Measurements from ENCODE around the gene CPTP. TPM values are rescaled to one million over a fixed set of nuclear protein-coding genes. Genes with fewer than 3 reads are reported as not detected.

CPTP gene
- total RNA-seq, 1 experiment from 2014 or later, result 141 TPM

DNA sequence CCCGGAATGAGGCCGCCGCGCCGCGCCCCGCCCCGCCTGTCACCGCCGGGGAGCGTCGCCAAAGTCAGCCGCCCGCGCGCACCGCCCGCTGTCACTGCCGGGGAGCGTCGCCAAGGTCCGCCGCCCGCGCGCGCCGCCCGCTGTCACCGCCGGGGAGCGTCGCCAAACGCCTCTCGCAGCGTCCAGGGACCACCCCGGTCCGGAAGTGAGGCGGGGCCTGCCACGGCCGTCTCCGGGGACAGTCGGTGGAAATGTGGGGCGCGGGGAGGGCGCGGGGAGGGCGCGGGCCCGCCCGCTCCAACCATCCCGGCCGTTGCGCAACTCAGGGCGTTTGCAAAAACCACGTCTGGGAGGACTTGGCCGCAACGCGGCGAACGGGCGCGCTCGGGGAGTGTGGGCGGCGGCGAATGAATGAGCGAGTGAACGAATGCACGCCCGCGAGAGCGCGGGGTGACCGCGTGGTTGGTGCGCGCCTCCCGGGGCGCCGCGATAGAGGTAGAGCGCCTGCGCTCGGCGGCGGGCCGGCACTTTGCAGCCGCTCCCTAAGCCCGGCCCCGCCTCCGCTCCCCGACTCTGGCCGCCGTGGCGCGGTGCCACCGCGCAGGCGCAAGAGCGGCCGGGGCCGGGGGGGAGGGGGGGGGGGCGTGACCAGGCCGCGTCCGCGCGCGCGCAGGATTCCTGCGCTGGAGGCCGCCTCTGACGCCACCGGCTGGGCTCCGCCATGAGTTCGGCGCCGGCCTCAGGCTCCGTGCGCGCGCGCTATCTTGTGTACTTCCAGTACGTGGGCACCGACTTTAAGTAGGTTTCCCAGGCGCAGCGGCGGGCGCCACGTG, 16.5 kb upstream of the CPTP start, which contains the start of the genes ACAP3 and PUSL1:
ACAP3 (minus strand) TSS at position 8 of the 833 bp plus-strand sequence. CDS start 115 bp downstream, outside the sequence.
PUSL1 (plus strand) TSS at position 675 of the 833 bp plus-strand sequence; CDS start at position 722, 47 bp downstream.
- BruUV-seq (replicated peaks), result no TSS peak
- ATAC-seq (peak; percentile 40), DNase-seq (peak; percentile 97)
- Histone ChIP-seq H3K4me3 (ENCODE audit: low read length) (peak within 1 kb of the TSS; percentile 97), H3F3A (ENCODE audit: low read length, unreplicated experiment) (no peaks in the 10 kb centered on the region), H3K27me3 (ENCODE audit: low read length) (no peaks in the 10 kb centered on the region), H3K4me1 (ENCODE audit: insufficient read depth, low read length) (peaks cover 33% of the 10 kb centered on the region), H3K9me2 (replicated peaks; ENCODE audit: low read length) (no peaks in the 10 kb centered on the region), H3K9ac (ENCODE audit: low read length) (peak within 1 kb of the TSS; percentile 93), H3K27ac (ENCODE audit: low read length) (peak within 1 kb of the TSS; percentile 78), H3K79me2 (ENCODE audit: low read length) (peaks cover 66% of the 10 kb centered on the region), H2AFZ (ENCODE audit: low read length) (peak within 1 kb of the TSS; percentile 89), H3K9me3 (ENCODE audit: low read length) (no peaks in the 10 kb centered on the region), H4K20me1 (ENCODE audit: low read length) (peaks cover 11% of the 10 kb centered on the region), H3K36me3 (ENCODE audit: low read depth, low read length) (peaks cover 15% of the 10 kb centered on the region; the same call in 1 of the 2 replicates), H3K4me2 (ENCODE audit: low read length) (peak within 1 kb of the TSS; percentile 98)
- CTCF ChIA-PET, result no interaction called here
- TF ChIP-seq EZH2phosphoT487 (IDR thresholded peaks at IDR 0.05; ENCODE audit: borderline replicate concordance, low read length) (peak; percentile 90), EZH2 (IDR thresholded peaks at IDR 0.05; ENCODE audit: low read length, unreplicated experiment) (no peak)
- TF ChIP-seq, protein P1, sequence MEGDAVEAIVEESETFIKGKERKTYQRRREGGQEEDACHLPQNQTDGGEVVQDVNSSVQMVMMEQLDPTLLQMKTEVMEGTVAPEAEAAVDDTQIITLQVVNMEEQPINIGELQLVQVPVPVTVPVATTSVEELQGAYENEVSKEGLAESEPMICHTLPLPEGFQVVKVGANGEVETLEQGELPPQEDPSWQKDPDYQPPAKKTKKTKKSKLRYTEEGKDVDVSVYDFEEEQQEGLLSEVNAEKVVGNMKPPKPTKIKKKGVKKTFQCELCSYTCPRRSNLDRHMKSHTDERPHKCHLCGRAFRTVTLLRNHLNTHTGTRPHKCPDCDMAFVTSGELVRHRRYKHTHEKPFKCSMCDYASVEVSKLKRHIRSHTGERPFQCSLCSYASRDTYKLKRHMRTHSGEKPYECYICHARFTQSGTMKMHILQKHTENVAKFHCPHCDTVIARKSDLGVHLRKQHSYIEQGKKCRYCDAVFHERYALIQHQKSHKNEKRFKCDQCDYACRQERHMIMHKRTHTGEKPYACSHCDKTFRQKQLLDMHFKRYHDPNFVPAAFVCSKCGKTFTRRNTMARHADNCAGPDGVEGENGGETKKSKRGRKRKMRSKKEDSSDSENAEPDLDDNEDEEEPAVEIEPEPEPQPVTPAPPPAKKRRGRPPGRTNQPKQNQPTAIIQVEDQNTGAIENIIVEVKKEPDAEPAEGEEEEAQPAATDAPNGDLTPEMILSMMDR (conservative IDR thresholded peaks at IDR 0.05; ENCODE audit: low read depth, low read length), result 0 out of 2 replicates have a peak, but pooled peaks have one; percentile 10
- POLR2A ChIA-PET (ENCODE audit: unreplicated experiment), result no interaction called here
- intact Hi-C loops (cut with micrococcal nuclease), result loop anchor here (2.0 kb wide), 1 partner anchor 41 kb away; the partner anchor contains the start of gene DVL1

DNA sequence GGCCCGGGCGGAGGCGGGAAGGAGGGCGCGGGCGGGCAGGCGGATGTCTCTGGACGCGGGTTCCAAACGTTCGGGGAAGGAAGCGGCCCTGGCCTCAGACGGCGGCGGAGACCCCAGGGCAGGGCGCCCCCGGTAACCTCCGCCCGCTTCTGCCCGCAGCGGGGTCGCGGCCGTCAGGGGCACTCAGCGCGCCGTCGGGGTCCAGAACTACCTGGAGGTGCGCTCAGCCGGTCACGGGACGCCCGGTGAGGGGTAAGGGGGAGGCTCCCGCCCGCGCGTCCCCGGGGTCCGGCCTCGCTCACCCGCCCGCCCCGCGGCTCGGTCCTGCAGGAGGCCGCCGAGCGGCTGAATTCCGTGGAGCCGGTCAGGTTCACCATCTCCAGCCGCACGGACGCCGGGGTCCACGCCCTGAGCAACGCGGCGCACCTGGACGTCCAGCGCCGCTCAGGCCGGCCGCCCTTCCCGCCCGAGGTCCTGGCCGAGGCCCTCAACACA, 15.8 kb upstream of the CPTP start:
- CTCF ChIA-PET, result no interaction called here
- peak overlapping the region; percentile 83 for H2AFZ ChIP-seq (ENCODE audit: low read length)
- ATAC-seq, result peak; percentile 2
- no peak for DNase-seq
- no peaks in the 10 kb centered on the region for H3K9me3 ChIP-seq (ENCODE audit: low read length)
- H3F3A ChIP-seq (ENCODE audit: low read length, unreplicated experiment), result no peaks in the 10 kb centered on the region
- H3K4me3 ChIP-seq (ENCODE audit: low read length), result peak overlapping the region; percentile 96
- intact Hi-C loops (cut with micrococcal nuclease), result loop anchor here (2.0 kb wide), 1 partner anchor 40 kb away; the partner anchor contains the start of gene DVL1
- H3K79me2 ChIP-seq (ENCODE audit: low read length), result peaks cover 63% of the 10 kb centered on the region
- peak overlapping the region; percentile 60 for H3K27ac ChIP-seq (ENCODE audit: low read length)
- peaks cover 33% of the 10 kb centered on the region for H3K4me1 ChIP-seq (ENCODE audit: insufficient read depth, low read length)
- H3K9ac ChIP-seq (ENCODE audit: low read length), result peak overlapping the region; percentile 93
- no peaks in the 10 kb centered on the region for H3K9me2 ChIP-seq (replicated peaks; ENCODE audit: low read length)
- BruUV-seq (replicated peaks), result TSS peak; percentile 27
- TF ChIP-seq EZH2 (IDR thresholded peaks at IDR 0.05; ENCODE audit: low read length, unreplicated experiment), result no peak
- TF ChIP-seq, protein P1 (conservative IDR thresholded peaks at IDR 0.05; ENCODE audit: low read depth, low read length), result no peak
- TF ChIP-seq EZH2phosphoT487 (IDR thresholded peaks at IDR 0.05; ENCODE audit: borderline replicate concordance, low read length), result no peak
- peaks cover 22% of the 10 kb centered on the region; the same call in 1 of the 2 replicates for H3K36me3 ChIP-seq (ENCODE audit: low read depth, low read length)
- H3K4me2 ChIP-seq (ENCODE audit: low read length), result peak overlapping the region; percentile 95
- H4K20me1 ChIP-seq (ENCODE audit: low read length), result peaks cover 11% of the 10 kb centered on the region
- H3K27me3 ChIP-seq (ENCODE audit: low read length), result no peaks in the 10 kb centered on the region
- POLR2A ChIA-PET (ENCODE audit: unreplicated experiment), result interaction anchor here (0.6 kb wide), 1 partner anchor 25 kb away, joined by 4 read pairs; no protein-coding TSS in a partner anchor

Measured in PC-3 (cell line).